A549 (cell line): ENCODE results near the gene ZFP36L1. TPM values are rescaled to one million over a fixed set of nuclear protein-coding genes. Genes with fewer than 3 reads are reported as not detected.
A peak's percentile ranks its signal among the peaks of the same experiment; 100 is the strongest.

Source experiments
- ATAC-seq, 2 experiments: fragments of 200-7000 bp in 1 of 2; fragments of >200 bp in 1 of 2; cut with Nextera tagmentation in 1 of 2; cut with Tn5 transposase in 1 of 2; 3 replicates each; pipeline versions ENCODE4 v1.8.0 to v1.9.1; 2018 to 2020; ENCODE audit warnings: mild to moderate bottlenecking in 1 of 2, moderate library complexity in 1 of 2
- CTCF ChIA-PET: fragments of 300-600 bp; sonication (Branson Sonifier 250); formaldehyde crosslinking; extraction: SDS; loops from one replicate; lab custom pipeline; 2021; ENCODE audit warnings: antibody characterized with exemption, inconsistent platforms; lab: Yijun Ruan, JAX
- POLR2A ChIA-PET: fragments of 350-600 bp; formaldehyde crosslinking; extraction: SDS; loops from one replicate; lab custom pipeline; 2021; ENCODE audit warnings: antibody characterized with exemption, inconsistent platforms; lab: Yijun Ruan, JAX
- DNase-seq, 2 experiments: peaks; one replicate each; pipeline versions ENCODE4 v3.0.0 to v3.0.0-alpha.2; 2011 to 2016; ENCODE audit warnings: low read depth in 1 of 2, low spot score in 1 of 2
- FAIRE-seq: peaks from 2 replicates; lab custom pipeline; 2011; peaks lifted over from hg19 to GRCh38; lab: Jason Lieb, UNC
- H3K27ac ChIP-seq, 2 experiments: fragments of >200 bp; sonication (Bioruptor Twin); formaldehyde crosslinking; 3 replicates each; pipeline ENCODE4 v1.5.1; 2016 to 2017
- H3K4me1 ChIP-seq: fragments of >200 bp; sonication (Bioruptor Twin); formaldehyde crosslinking; 3 replicates; pipeline ENCODE4 v1.6.1; 2016
- H3K4me2 ChIP-seq: fragments of >200 bp; sonication (Bioruptor Twin); formaldehyde crosslinking; 3 replicates; pipeline ENCODE4 v1.6.1; 2016
- H3K4me3 ChIP-seq: fragments of >200 bp; sonication (Bioruptor Twin); formaldehyde crosslinking; 3 replicates; pipeline ENCODE4 v1.5.1; 2016
- H3K9me3 ChIP-seq: fragments of >200 bp; sonication (Bioruptor Twin); formaldehyde crosslinking; 3 replicates; pipeline ENCODE4 v1.6.1; 2016
- BHLHE40 ChIP-seq: IDR thresholded peaks from 2 replicates; pipeline ENCODE4 v1.6.1; 2012; ENCODE audit warnings: low read depth, low read length, inconsistent platforms
- CBX2 ChIP-seq: fragments of 200-600 bp; sonication (generic); IDR thresholded peaks from 2 replicates; pipeline ENCODE4 v1.6.1; 2016; ENCODE audit warnings: low read depth, mild to moderate bottlenecking, borderline replicate concordance
- CBX8 ChIP-seq: fragments of 200-600 bp; sonication (generic); IDR thresholded peaks from 2 replicates; pipeline ENCODE4 v1.6.1; 2016
- CHD2 ChIP-seq: fragments of 150-350 bp; IDR thresholded peaks from 2 replicates; pipeline ENCODE4 v1.6.1; 2014; ENCODE audit warnings: low read length; ENCODE audit not compliant: partially characterized antibody
- EHMT2 ChIP-seq: fragments of 200-600 bp; sonication (generic); IDR thresholded peaks from 2 replicates; pipeline ENCODE4 v1.6.1; 2016; ENCODE audit warnings: antibody characterized with exemption, low read depth, mild to moderate bottlenecking, moderate library complexity
- FOSL2 ChIP-seq, 2 experiments: fragments of 450-650 bp in 1 of 2; fragments of >200 bp in 1 of 2; sonication (Bioruptor Twin) in 1 of 2; formaldehyde crosslinking; IDR thresholded peaks; 2 replicates each; pipeline versions ENCODE4 v1.5.0 to v1.6.1; 2016 to 2020; ENCODE audit warnings: mild to moderate bottlenecking in 1 of 2, moderate library complexity in 1 of 2
- FOXS1 ChIP-seq: fragments of 250-450 bp; sonication (Bioruptor Pico); IDR thresholded peaks from 2 replicates; pipeline ENCODE4 v1.5.0; 2020; ENCODE audit warnings: mild to moderate bottlenecking, moderate library complexity
- HDAC2 ChIP-seq: fragments of 200-600 bp; sonication (generic); IDR thresholded peaks from 2 replicates; pipeline ENCODE4 v1.6.1; 2016
- HEYL ChIP-seq: fragments of 250-450 bp; sonication (Bioruptor Pico); IDR thresholded peaks from 2 replicates; pipeline ENCODE4 v1.8.0; 2021; ENCODE audit warnings: mild to moderate bottlenecking, moderate library complexity
- NPAS2 ChIP-seq: fragments of 250-450 bp; sonication (Bioruptor Pico); IDR thresholded peaks from 2 replicates; pipeline ENCODE4 v1.8.0; 2022; ENCODE audit warnings: mild to moderate bottlenecking, moderate library complexity, borderline replicate concordance
- POLR2A ChIP-seq: IDR thresholded peaks from 2 replicates; pipeline ENCODE4 v1.6.1; 2012; ENCODE audit warnings: mild to moderate bottlenecking, low read length
- RAD21 ChIP-seq, 2 experiments: fragments of >200 bp in 1 of 2; sonication (Bioruptor Twin) in 1 of 2; formaldehyde crosslinking in 1 of 2; IDR thresholded peaks in 1 of 2; conservative IDR thresholded peaks in 1 of 2; 2 replicates in 1 of 2; 3 replicates in 1 of 2; pipeline ENCODE4 v1.6.1; 2012 to 2018; ENCODE audit warnings: inconsistent platforms in 1 of 2
- RCOR1 ChIP-seq: fragments of 150-350 bp; IDR thresholded peaks from 2 replicates; pipeline ENCODE4 v1.6.1; 2014; ENCODE audit warnings: antibody characterized with exemption, low read length, low read depth
- RFX5 ChIP-seq: fragments of 450-650 bp; IDR thresholded peaks from 2 replicates; pipeline ENCODE4 v1.7.1; 2014; ENCODE audit warnings: antibody characterized with exemption, mild to moderate bottlenecking, moderate library complexity
- RNF2 ChIP-seq: fragments of 200-600 bp; sonication (generic); IDR thresholded peaks from 2 replicates; pipeline ENCODE4 v1.6.1; 2016; ENCODE audit warnings: low read depth, mild to moderate bottlenecking, antibody characterized with exemption, moderate library complexity, borderline replicate concordance
- SMC3 ChIP-seq: fragments of >200 bp; sonication (Bioruptor Twin); formaldehyde crosslinking; IDR thresholded peaks from 3 replicates; pipeline ENCODE4 v1.6.1; 2018; ENCODE audit warnings: inconsistent platforms
- TFCP2L1 ChIP-seq: fragments of 250-450 bp; sonication (Bioruptor Pico); IDR thresholded peaks from 2 replicates; pipeline ENCODE4 v1.5.0; 2021; ENCODE audit warnings: mild to moderate bottlenecking
- ZC3H11A ChIP-seq: fragments of 450-650 bp; IDR thresholded peaks from 2 replicates; pipeline ENCODE4 v1.6.1; 2014; ENCODE audit warnings: antibody characterized with exemption, mild to moderate bottlenecking
- ZSCAN20 ChIP-seq: fragments of 250-450 bp; sonication (Bioruptor Pico); IDR thresholded peaks from 2 replicates; pipeline ENCODE4 v1.8.0; 2022; ENCODE audit warnings: mild to moderate bottlenecking, moderate library complexity
- WGBS: methylation state at CpG from one replicate; pipeline ENCODE4 v1.1.6; 2017; ENCODE audit errors: missing lambda C conversion rate; 5-methylcytosine and 5-hydroxymethylcytosine counted together
- polyA plus RNA-seq, 4 experiments: library from polyadenylated mRNA; depleted of rRNA in 3 of 4; stranded (reverse); fragments of >200 nt; fragmentation: RNase III in 1 of 4; extraction: RNeasy Plus Mini Kit Qiagen cat#74134 plus additional on column Dnase treatment in 1 of 4; gene quantifications; 2 replicates in 3 of 4; 3 replicates in 1 of 4; pipeline ENCODE4 v1.2.3, GENCODE V29; 2011 to 2017
- TF ChIP-seq, protein P1 (sequence below): fragments of >200 bp; sonication (Bioruptor Twin); formaldehyde crosslinking; IDR thresholded peaks from 3 replicates; pipeline ENCODE4 v1.6.1; 2016
- TF ChIP-seq, protein P2 (sequence below): fragments of 450-650 bp; IDR thresholded peaks from 2 replicates; pipeline ENCODE4 v1.6.1; 2014; ENCODE audit warnings: antibody characterized with exemption
- TF ChIP-seq, protein P3 (sequence below): fragments of 250-450 bp; sonication (Bioruptor Pico); IDR thresholded peaks from 2 replicates; pipeline ENCODE4 v1.5.0; 2020; ENCODE audit warnings: low read depth, mild to moderate bottlenecking, moderate library complexity
- TF ChIP-seq, protein P4 (sequence below): fragments of >200 bp; sonication (Bioruptor Twin); formaldehyde crosslinking; IDR thresholded peaks from 2 replicates; pipeline ENCODE4 v1.6.1; 2016

The ZFP36L1 gene
- polyA plus RNA-seq, 2 of the 4 experiments (the other 2 are of a cell fraction), result 76.4 to 114 TPM

DNA sequence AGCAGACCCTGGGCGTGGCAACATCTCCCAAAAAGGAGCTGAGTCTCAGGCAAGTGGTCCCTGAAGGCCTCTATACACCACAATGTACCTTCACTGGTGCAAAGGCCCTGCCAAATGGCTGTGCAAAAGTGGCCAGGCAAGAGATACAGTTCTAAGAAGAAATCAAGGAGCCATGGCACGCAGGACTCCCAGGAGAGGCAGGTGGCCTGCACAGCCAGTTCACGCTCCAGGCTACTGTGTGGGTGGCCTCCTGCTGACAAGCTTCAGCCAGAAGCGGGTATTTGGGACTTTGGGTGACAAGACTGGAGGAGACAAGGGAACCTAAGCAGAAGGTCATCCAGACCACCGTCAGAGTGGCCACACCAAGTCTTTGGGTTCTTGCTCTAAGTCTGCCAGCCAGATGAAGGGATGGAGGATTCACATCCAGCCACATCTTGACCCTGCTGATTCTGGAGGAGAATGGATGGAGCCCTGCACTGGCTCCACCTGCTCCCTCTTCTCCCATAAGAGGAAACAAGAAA is 20.5 kb upstream of the ZFP36L1 start:
- H3K4me1 ChIP-seq, result peaks cover 43% of the 10 kb centered on the region
- DNase-seq, result no peak
- TF ChIP-seq HDAC2, result no peak
- no peak for TF ChIP-seq RFX5
- TF ChIP-seq RNF2, result no peak
- TF ChIP-seq, protein P1, sequence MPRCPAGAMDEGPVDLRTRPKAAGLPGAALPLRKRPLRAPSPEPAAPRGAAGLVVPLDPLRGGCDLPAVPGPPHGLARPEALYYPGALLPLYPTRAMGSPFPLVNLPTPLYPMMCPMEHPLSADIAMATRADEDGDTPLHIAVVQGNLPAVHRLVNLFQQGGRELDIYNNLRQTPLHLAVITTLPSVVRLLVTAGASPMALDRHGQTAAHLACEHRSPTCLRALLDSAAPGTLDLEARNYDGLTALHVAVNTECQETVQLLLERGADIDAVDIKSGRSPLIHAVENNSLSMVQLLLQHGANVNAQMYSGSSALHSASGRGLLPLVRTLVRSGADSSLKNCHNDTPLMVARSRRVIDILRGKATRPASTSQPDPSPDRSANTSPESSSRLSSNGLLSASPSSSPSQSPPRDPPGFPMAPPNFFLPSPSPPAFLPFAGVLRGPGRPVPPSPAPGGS, result no peak
- no peak for TF ChIP-seq SMC3
- no peak for TF ChIP-seq CBX8
- TF ChIP-seq FOSL2 (IDR thresholded peaks at IDR 0.05), result no peak
- TF ChIP-seq FOSL2 (CRISPR knock-in tag; IDR thresholded peaks at IDR 0.05), result no peak
- no peak for TF ChIP-seq FOXS1 (CRISPR knock-in tag)
- no peak for TF ChIP-seq BHLHE40
- TF ChIP-seq CHD2, result no peak
- TF ChIP-seq EHMT2, result no peak
- TF ChIP-seq, all 56 proteins: peak for 0
- Histone ChIP-seq H3K4me2 (no peak overlapping the region; the same call in 2 of the 3 replicates), H3K4me3 (no peak overlapping the region), H3K9me3 (no peaks in the 10 kb centered on the region), H3K27ac (peak overlapping the region; percentile 97 to 100)
- POLR2A ChIA-PET, result interaction anchor here (5.8 to 13.8 kb wide), 2 partner anchors 17 to 25 kb away, joined by 34 to 187 read pairs; partner anchors contain the start of gene ZFP36L1
- CTCF ChIA-PET, result interaction anchor here (0.8 to 10.2 kb wide), 7 partner anchors 11 to 929 kb away, joined by 3 to 162 read pairs (median 24); no protein-coding TSS in a partner anchor
- FAIRE-seq (no peak), ATAC-seq (no peak)
- WGBS, result 62% methylated on average over 5 of the region's 5 CpGs

DNA sequence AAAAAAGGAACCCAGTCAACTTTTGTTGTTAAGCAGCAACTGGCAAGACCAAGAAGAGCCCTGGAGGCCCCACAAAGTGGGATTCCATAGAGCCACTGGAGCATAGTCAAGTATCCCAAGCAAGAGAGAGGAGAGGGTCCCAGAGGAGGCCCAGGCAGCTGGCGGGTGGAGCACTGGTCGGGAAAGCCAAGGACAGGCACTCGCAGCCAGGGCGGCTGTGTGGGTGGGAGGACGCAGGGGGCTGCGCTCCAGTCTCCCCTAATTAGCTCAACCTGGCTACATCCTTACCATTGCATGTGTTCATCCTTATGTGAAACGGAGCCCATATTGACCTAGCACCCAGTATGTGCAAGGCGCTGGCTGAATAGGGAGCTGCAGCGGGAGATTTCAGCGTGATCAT is 18.3 kb upstream of the ZFP36L1 start:
- no peak overlapping the region for H3K4me3 ChIP-seq
- DNase-seq (no peak), FAIRE-seq (no peak), ATAC-seq (no peak)
- CTCF ChIA-PET, result interaction anchor here (0.6 to 10.2 kb wide), 5 partner anchors 15 to 925 kb away, joined by 3 to 162 read pairs (median 3); no protein-coding TSS in a partner anchor
- TF ChIP-seq HDAC2, result no peak
- TF ChIP-seq, all 56 proteins: peak for 0
- 92% methylated on average over 10 of the region's 10 CpGs for WGBS
- no peaks in the 10 kb centered on the region for H3K9me3 ChIP-seq
- H3K27ac ChIP-seq, result peak overlapping the region in 1 of 2 experiments; percentile 19; a peak in 1 of 6 replicates
- peaks cover 42% of the 10 kb centered on the region for H3K4me1 ChIP-seq
- H3K4me2 ChIP-seq, result no peak overlapping the region
- POLR2A ChIA-PET, result interaction anchor here (5.8 to 13.8 kb wide), 2 partner anchors 15 to 23 kb away, joined by 34 to 187 read pairs; partner anchors contain the start of gene ZFP36L1

DNA sequence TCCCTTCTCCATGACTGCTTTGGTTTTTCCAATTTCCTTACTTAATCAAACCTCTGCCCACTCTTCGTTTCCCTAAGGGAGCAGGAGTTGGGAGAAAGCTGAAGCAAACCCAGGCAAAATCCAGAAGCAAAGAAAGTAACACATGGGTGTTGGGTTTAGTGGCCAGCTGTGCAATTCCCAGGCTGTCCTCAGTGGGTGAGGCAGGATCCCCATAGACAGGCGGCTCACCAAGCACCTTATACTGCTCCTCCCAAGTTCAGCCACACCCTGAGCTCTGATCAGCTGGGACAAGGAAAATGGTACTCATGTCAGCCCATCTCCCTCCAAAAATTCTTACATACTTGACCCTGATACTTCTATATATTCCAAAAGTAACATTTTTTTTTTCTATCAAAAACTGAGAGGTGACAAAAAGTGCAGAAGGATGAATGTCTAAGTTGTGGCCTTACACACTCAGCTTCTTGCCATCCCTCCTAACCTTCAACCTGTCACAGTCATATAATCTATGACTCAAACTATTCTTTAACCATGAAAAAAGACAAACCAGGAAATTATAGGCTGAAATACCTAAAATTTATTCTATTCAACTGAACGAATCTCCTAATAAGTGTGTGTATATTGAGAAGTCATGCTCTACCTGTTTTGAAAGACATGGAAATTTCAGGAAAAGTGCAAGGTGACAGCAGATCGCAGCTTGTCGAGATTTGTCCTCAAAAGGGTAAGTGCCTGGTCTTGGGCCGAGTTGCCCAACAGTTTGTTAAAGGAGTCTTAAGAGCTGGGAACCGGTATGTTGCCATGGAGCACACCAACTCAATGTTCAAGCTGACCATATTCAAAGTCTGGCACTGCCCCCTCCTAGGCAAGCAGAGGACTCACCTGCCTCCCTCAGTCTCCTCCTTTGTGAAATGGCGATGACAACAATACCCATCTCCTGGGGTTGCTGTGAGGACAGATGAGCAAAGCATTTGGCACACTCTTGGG is 17.6 kb upstream of the ZFP36L1 start:
- Histone ChIP-seq H3K27ac (peak overlapping the region in 1 of 2 experiments; percentile 86; a peak in 3 of 6 replicates), H3K9me3 (0 out of 3 replicates have a peak, but pooled peaks cover under 1% of the 10 kb centered on the region), H3K4me2 (no peak overlapping the region), H3K4me3 (no peak overlapping the region), H3K4me1 (peaks cover 34% of the 10 kb centered on the region)
- 86% methylated on average over 8 of the region's 8 CpGs for WGBS
- no peak for TF ChIP-seq FOXS1 (CRISPR knock-in tag)
- no peak for TF ChIP-seq POLR2A
- no peak for TF ChIP-seq ZC3H11A
- no peak for TF ChIP-seq CBX2
- TF ChIP-seq, protein P2, sequence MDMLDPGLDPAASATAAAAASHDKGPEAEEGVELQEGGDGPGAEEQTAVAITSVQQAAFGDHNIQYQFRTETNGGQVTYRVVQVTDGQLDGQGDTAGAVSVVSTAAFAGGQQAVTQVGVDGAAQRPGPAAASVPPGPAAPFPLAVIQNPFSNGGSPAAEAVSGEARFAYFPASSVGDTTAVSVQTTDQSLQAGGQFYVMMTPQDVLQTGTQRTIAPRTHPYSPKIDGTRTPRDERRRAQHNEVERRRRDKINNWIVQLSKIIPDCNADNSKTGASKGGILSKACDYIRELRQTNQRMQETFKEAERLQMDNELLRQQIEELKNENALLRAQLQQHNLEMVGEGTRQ, result no peak
- no peak for TF ChIP-seq HEYL
- TF ChIP-seq, protein P3, sequence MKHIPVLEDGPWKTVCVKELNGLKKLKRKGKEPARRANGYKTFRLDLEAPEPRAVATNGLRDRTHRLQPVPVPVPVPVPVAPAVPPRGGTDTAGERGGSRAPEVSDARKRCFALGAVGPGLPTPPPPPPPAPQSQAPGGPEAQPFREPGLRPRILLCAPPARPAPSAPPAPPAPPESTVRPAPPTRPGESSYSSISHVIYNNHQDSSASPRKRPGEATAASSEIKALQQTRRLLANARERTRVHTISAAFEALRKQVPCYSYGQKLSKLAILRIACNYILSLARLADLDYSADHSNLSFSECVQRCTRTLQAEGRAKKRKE (CRISPR knock-in tag), result no peak
- no peak for TF ChIP-seq RCOR1
- TF ChIP-seq TFCP2L1 (CRISPR knock-in tag), result no peak
- TF ChIP-seq, protein P4, sequence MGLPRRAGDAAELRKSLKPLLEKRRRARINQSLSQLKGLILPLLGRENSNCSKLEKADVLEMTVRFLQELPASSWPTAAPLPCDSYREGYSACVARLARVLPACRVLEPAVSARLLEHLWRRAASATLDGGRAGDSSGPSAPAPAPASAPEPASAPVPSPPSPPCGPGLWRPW, result no peak
- TF ChIP-seq ZSCAN20 (CRISPR knock-in tag), result no peak
- no peak for TF ChIP-seq NPAS2
- TF ChIP-seq RAD21 (conservative IDR thresholded peaks at IDR 0.05 in 1 of 2, IDR thresholded peaks at IDR 0.05 in 1 of 2), result no peak
- FAIRE-seq, result no peak
- ATAC-seq, result no peak
- ChIA-PET POLR2A (interaction anchor here (1.4 to 13.8 kb wide), 2 partner anchors 15 to 22 kb away, joined by 9 to 187 read pairs; partner anchors contain the start of gene ZFP36L1), CTCF (interaction anchor here (0.6 to 10.2 kb wide), 6 partner anchors 13 to 924 kb away, joined by 3 to 162 read pairs (median 3); no protein-coding TSS in a partner anchor)
- no peak for DNase-seq
